OCI-LY7 (cell line): ENCODE results near the gene BCO2.

ENCODE experiments used
- EZH2phosphoT487 ChIP-seq: fragments of 200-600 bp; sonication (generic); IDR thresholded peaks from 2 replicates; pipeline ENCODE4 v1.6.1; 2018; ENCODE audit warnings: low read depth, borderline replicate concordance, mild to moderate bottlenecking, mixed run types, antibody characterized with exemption, low read length, moderate library complexity, mixed read lengths
- TF ChIP-seq, protein P1 (sequence below): fragments of 200-600 bp; sonication (generic); conservative IDR thresholded peaks from 2 replicates; pipeline ENCODE4 v1.5.1; 2014; ENCODE audit warnings: mild to moderate bottlenecking, antibody characterized with exemption, low read length, moderate library complexity, mixed read lengths

DNA sequence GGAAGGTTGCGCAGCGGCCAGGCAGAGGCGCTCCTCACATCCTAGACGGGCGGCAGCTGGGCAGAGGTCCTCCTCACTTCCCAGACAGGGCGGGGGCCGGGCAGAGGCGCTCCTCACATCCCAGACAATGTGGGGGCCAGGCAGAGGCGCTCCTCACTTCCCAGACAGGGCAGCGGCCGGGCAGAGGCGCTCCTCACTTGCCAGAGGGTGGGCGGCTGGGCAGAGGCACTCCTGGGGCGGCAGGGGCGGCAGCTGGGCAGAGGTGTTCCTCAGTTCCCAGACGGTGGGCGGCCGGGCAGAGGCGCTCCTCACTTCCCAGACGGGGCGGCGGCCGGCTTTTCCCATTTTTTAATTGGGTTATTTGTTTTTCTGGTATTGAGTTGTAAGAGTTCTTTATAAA, 30.8 kb downstream of the BCO2 start:
- TF ChIP-seq, protein P1, sequence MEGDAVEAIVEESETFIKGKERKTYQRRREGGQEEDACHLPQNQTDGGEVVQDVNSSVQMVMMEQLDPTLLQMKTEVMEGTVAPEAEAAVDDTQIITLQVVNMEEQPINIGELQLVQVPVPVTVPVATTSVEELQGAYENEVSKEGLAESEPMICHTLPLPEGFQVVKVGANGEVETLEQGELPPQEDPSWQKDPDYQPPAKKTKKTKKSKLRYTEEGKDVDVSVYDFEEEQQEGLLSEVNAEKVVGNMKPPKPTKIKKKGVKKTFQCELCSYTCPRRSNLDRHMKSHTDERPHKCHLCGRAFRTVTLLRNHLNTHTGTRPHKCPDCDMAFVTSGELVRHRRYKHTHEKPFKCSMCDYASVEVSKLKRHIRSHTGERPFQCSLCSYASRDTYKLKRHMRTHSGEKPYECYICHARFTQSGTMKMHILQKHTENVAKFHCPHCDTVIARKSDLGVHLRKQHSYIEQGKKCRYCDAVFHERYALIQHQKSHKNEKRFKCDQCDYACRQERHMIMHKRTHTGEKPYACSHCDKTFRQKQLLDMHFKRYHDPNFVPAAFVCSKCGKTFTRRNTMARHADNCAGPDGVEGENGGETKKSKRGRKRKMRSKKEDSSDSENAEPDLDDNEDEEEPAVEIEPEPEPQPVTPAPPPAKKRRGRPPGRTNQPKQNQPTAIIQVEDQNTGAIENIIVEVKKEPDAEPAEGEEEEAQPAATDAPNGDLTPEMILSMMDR: no peak
- no peak for TF ChIP-seq EZH2phosphoT487
